ENCODE results near the gene PRKAG2.
A peak's percentile ranks its signal among the peaks of the same experiment; 100 is the strongest.

The PRKAG2 gene

GRCh38 chr7:151607464-151607867, 269.4 kb downstream of the PRKAG2 start:
- Histone ChIP-seq H3K36me3 (ENCODE audit: insufficient read depth, low read length) (no peaks in the 10 kb centered on the region), H3K9me2 (replicated peaks; ENCODE audit: low read depth, low read length) (no peaks in the 10 kb centered on the region), H4K20me1 (ENCODE audit: insufficient read depth, low read length, poor library complexity, severe bottlenecking) (no peaks in the 10 kb centered on the region), H3K9ac (ENCODE audit: low read depth, low read length, poor library complexity, severe bottlenecking) (no peak overlapping the region), H3F3A (ENCODE audit: low read depth) (no peaks in the 10 kb centered on the region), H2AFZ (ENCODE audit: low read length) (no peak overlapping the region), H3K4me1 (ENCODE audit: insufficient read depth, low read length, poor library complexity, severe bottlenecking) (peaks cover 14% of the 10 kb centered on the region), H3K79me2 (ENCODE audit: insufficient read depth, low read length) (no peaks in the 10 kb centered on the region), H3K4me3 (ENCODE audit: low read length, poor library complexity, severe bottlenecking) (no peak overlapping the region), H3K9me3 (ENCODE audit: insufficient read depth, low read depth, low read length) (no peaks in the 10 kb centered on the region), H3K27me3 (ENCODE audit: insufficient read depth, low read length, poor library complexity, severe bottlenecking) (no peaks in the 10 kb centered on the region), H3K4me2 (ENCODE audit: low read depth, low read length, poor library complexity, severe bottlenecking) (peak overlapping the region; percentile 12)
- TF ChIP-seq CTCF (conservative IDR thresholded peaks at IDR 0.05; ENCODE audit: low read length), result no peak

GRCh38 chr7:151603951-151604350, 273.0 kb downstream of the PRKAG2 start:
- no peak for TF ChIP-seq CTCF (conservative IDR thresholded peaks at IDR 0.05; ENCODE audit: low read length)
- no peak for TF ChIP-seq EZH2phosphoT487 (IDR thresholded peaks at IDR 0.05; ENCODE audit: borderline replicate concordance)
- Histone ChIP-seq H3K9ac (ENCODE audit: low read depth, low read length, poor library complexity, severe bottlenecking) (no peak overlapping the region), H3K79me2 (ENCODE audit: insufficient read depth, low read length) (no peaks in the 10 kb centered on the region), H3K27me3 (ENCODE audit: insufficient read depth, low read length, poor library complexity, severe bottlenecking) (no peaks in the 10 kb centered on the region), H2AFZ (ENCODE audit: low read length) (no peak overlapping the region), H4K20me1 (ENCODE audit: insufficient read depth, low read length, poor library complexity, severe bottlenecking) (no peaks in the 10 kb centered on the region), H3K9me2 (replicated peaks; ENCODE audit: low read depth, low read length) (no peaks in the 10 kb centered on the region), H3K9me3 (ENCODE audit: insufficient read depth, low read depth, low read length) (no peaks in the 10 kb centered on the region), H3K36me3 (ENCODE audit: insufficient read depth, low read length) (no peaks in the 10 kb centered on the region), H3K4me3 (ENCODE audit: low read length, poor library complexity, severe bottlenecking) (no peak overlapping the region), H3F3A (ENCODE audit: low read depth) (no peaks in the 10 kb centered on the region), H3K4me1 (ENCODE audit: insufficient read depth, low read length, poor library complexity, severe bottlenecking) (peaks cover 14% of the 10 kb centered on the region), H3K4me2 (ENCODE audit: low read depth, low read length, poor library complexity, severe bottlenecking) (no peak overlapping the region)

GRCh38 chr7:151601521-151602305, 275.2 kb downstream of the PRKAG2 start:
- Histone ChIP-seq H3K27me3 (ENCODE audit: insufficient read depth, low read length, poor library complexity, severe bottlenecking) (no peaks in the 10 kb centered on the region), H3K9me2 (replicated peaks; ENCODE audit: low read depth, low read length) (no peaks in the 10 kb centered on the region), H4K20me1 (ENCODE audit: insufficient read depth, low read length, poor library complexity, severe bottlenecking) (no peaks in the 10 kb centered on the region), H3K36me3 (ENCODE audit: insufficient read depth, low read length) (no peaks in the 10 kb centered on the region), H3K4me1 (ENCODE audit: insufficient read depth, low read length, poor library complexity, severe bottlenecking) (no peaks in the 10 kb centered on the region), H2AFZ (ENCODE audit: low read length) (no peak overlapping the region), H3K9me3 (ENCODE audit: insufficient read depth, low read depth, low read length) (no peaks in the 10 kb centered on the region), H3K9ac (ENCODE audit: low read depth, low read length, poor library complexity, severe bottlenecking) (no peak overlapping the region), H3K4me3 (ENCODE audit: low read length, poor library complexity, severe bottlenecking) (no peak overlapping the region), H3F3A (ENCODE audit: low read depth) (no peaks in the 10 kb centered on the region), H3K4me2 (ENCODE audit: low read depth, low read length, poor library complexity, severe bottlenecking) (no peak overlapping the region), H3K79me2 (ENCODE audit: insufficient read depth, low read length) (no peaks in the 10 kb centered on the region)
- TF ChIP-seq EZH2phosphoT487 (IDR thresholded peaks at IDR 0.05; ENCODE audit: borderline replicate concordance), result no peak
- TF ChIP-seq CTCF (conservative IDR thresholded peaks at IDR 0.05; ENCODE audit: low read length), result no peak
